ENCODE results near the gene SOX5.
A peak's percentile ranks its signal among the peaks of the same experiment; 100 is the strongest.

SOX5 gene

GRCh38 chr12:23585156-23585781 is 364.2 kb downstream of the SOX5 start:
- DNase-seq: no peak

- DNase-seq: no peak
Observed at GRCh38 chr12:23581913-23582312, 367.6 kb downstream of the SOX5 start.

- no peak for DNase-seq
Observed at GRCh38 chr12:23579257-23579656, 370.2 kb downstream of the SOX5 start.

GRCh38 chr12:23576372-23576771 is 373.1 kb downstream of the SOX5 start:
- DNase-seq: no peak

- DNase-seq: no peak
Observed at GRCh38 chr12:23569356-23569755, 380.1 kb downstream of the SOX5 start.

- DNase-seq: no peak
Observed at GRCh38 chr12:23566133-23566532, 383.3 kb downstream of the SOX5 start.

GRCh38 chr12:23564451-23565152 is 384.9 kb downstream of the SOX5 start:
- no peak for DNase-seq

- DNase-seq: no peak
Observed at GRCh38 chr12:23561364-23562345, 387.8 kb downstream of the SOX5 start.

GRCh38 chr12:23560611-23561010 is 388.9 kb downstream of the SOX5 start:
- no peak for DNase-seq

GRCh38 chr12:23559268-23559753 is 390.2 kb downstream of the SOX5 start:
- DNase-seq: no peak

- DNase-seq: no peak
Observed at GRCh38 chr12:23556661-23557060, 392.8 kb downstream of the SOX5 start.

GRCh38 chr12:23555825-23556207 is 393.7 kb downstream of the SOX5 start:
- no peak for DNase-seq

GRCh38 chr12:23555180-23555824 is 394.2 kb downstream of the SOX5 start:
- DNase-seq: no peak

GRCh38 chr12:23552417-23552816 is 397.1 kb downstream of the SOX5 start:
- DNase-seq: no peak

GRCh38 chr12:23550753-23551152 is 398.7 kb downstream of the SOX5 start:
- no peak for DNase-seq

- no peak for DNase-seq
Observed at GRCh38 chr12:23548742-23549141, 400.7 kb downstream of the SOX5 start.

- no peak for DNase-seq
Observed at GRCh38 chr12:23546756-23547155, 402.7 kb downstream of the SOX5 start.

GRCh38 chr12:23543767-23544166 is 405.7 kb downstream of the SOX5 start:
- no peak for DNase-seq

- no peak for DNase-seq
Observed at GRCh38 chr12:23542187-23542586, 407.3 kb downstream of the SOX5 start.

GRCh38 chr12:23540572-23540971 is 408.9 kb downstream of the SOX5 start:
- no peak for DNase-seq

- peak; percentile 82 for DNase-seq
Observed at GRCh38 chr12:23536293-23536692, 413.2 kb downstream of the SOX5 start.

- no peak for DNase-seq
Observed at GRCh38 chr12:23535441-23535840, 414.0 kb downstream of the SOX5 start.

- no peak for DNase-seq
Observed at GRCh38 chr12:23534196-23534595, 415.3 kb downstream of the SOX5 start.

Measured in NCI-H1092 (cell line).